Mononuclear cell (primary cell): ENCODE measurements around the gene PTPRM. TPM values are rescaled to one million over a fixed set of nuclear protein-coding genes. Genes with fewer than 3 reads are reported as not detected.

ENCODE experiments used
- H3K27me3 ChIP-seq: 2 replicates; pipeline ENCODE4 v1.6.0; 2011; ENCODE audit warnings: low read length, control low read depth; ENCODE audit not compliant: insufficient read depth
- H3K4me1 ChIP-seq: 2 replicates; pipeline ENCODE4 v1.5.1; 2011; ENCODE audit warnings: mild to moderate bottlenecking, low read length, control low read depth; ENCODE audit not compliant: insufficient read depth
- H3K4me3 ChIP-seq: 2 replicates; pipeline ENCODE4 v1.5.1; 2011; ENCODE audit warnings: mild to moderate bottlenecking, low read length, moderate library complexity
- H3K9me3 ChIP-seq: 2 replicates; pipeline ENCODE4 v1.5.1; 2011; ENCODE audit warnings: low read depth, mild to moderate bottlenecking, control low read depth, low read length
- total RNA-seq: library from RNA; depleted of rRNA; stranded (reverse); fragments of >200 nt; gene quantifications from one replicate; pipeline ENCODE4 v1.2.3, GENCODE V29; 2012

Gene PTPRM
- total RNA-seq, 1 donor, result 8.0 TPM

GRCh38 chr18:8011361-8011760, 444.2 kb downstream of the PTPRM start:
- Histone ChIP-seq H3K4me1 (no peaks in the 10 kb centered on the region), H3K27me3 (no peaks in the 10 kb centered on the region), H3K4me3 (no peak overlapping the region), H3K9me3 (no peaks in the 10 kb centered on the region)

GRCh38 chr18:8011906-8012305, 444.8 kb downstream of the PTPRM start:
- Histone ChIP-seq H3K4me1 (no peaks in the 10 kb centered on the region), H3K4me3 (no peak overlapping the region), H3K9me3 (no peaks in the 10 kb centered on the region), H3K27me3 (no peaks in the 10 kb centered on the region)

GRCh38 chr18:8018701-8019331, 451.7 kb downstream of the PTPRM start:
- no peaks in the 10 kb centered on the region for H3K4me1 ChIP-seq
- H3K27me3 ChIP-seq, result no peaks in the 10 kb centered on the region

GRCh38 chr18:8019600-8019999, 452.5 kb downstream of the PTPRM start:
- no peaks in the 10 kb centered on the region for H3K27me3 ChIP-seq
- no peaks in the 10 kb centered on the region for H3K9me3 ChIP-seq
- H3K4me1 ChIP-seq, result no peaks in the 10 kb centered on the region
- no peak overlapping the region for H3K4me3 ChIP-seq

More at GRCh38 chr18:8018701-8019331, 451.7 kb downstream of the PTPRM start:
- Histone ChIP-seq H3K9me3 (no peaks in the 10 kb centered on the region), H3K4me3 (no peak overlapping the region)

- no peaks in the 10 kb centered on the region for H3K27me3 ChIP-seq
- H3K9me3 ChIP-seq, result no peaks in the 10 kb centered on the region
- no peaks in the 10 kb centered on the region for H3K4me1 ChIP-seq
- H3K4me3 ChIP-seq, result no peak overlapping the region
These were observed 453.2 kb downstream of the PTPRM start for GRCh38 chr18:8020132-8020846.

- Histone ChIP-seq H3K27me3 (no peaks in the 10 kb centered on the region), H3K4me3 (no peak overlapping the region), H3K9me3 (no peaks in the 10 kb centered on the region), H3K4me1 (no peaks in the 10 kb centered on the region)
These were observed 461.9 kb downstream of the PTPRM start for GRCh38 chr18:8029061-8029460.

GRCh38 chr18:8029731-8030130, 462.6 kb downstream of the PTPRM start:
- no peak overlapping the region for H3K4me3 ChIP-seq
- no peaks in the 10 kb centered on the region for H3K4me1 ChIP-seq
- no peaks in the 10 kb centered on the region for H3K9me3 ChIP-seq
- no peaks in the 10 kb centered on the region for H3K27me3 ChIP-seq

- no peaks in the 10 kb centered on the region for H3K27me3 ChIP-seq
- no peaks in the 10 kb centered on the region for H3K4me1 ChIP-seq
- no peaks in the 10 kb centered on the region for H3K9me3 ChIP-seq
- H3K4me3 ChIP-seq, result no peak overlapping the region
These were observed 463.1 kb downstream of the PTPRM start for GRCh38 chr18:8030201-8030600.

- H3K4me3 ChIP-seq, result no peak overlapping the region
- no peaks in the 10 kb centered on the region for H3K27me3 ChIP-seq
- no peaks in the 10 kb centered on the region for H3K4me1 ChIP-seq
- no peaks in the 10 kb centered on the region for H3K9me3 ChIP-seq
These were observed 464.4 kb downstream of the PTPRM start for GRCh38 chr18:8031496-8031895.

GRCh38 chr18:8034674-8035073, 467.6 kb downstream of the PTPRM start:
- H3K4me1 ChIP-seq, result no peaks in the 10 kb centered on the region
- H3K4me3 ChIP-seq, result no peak overlapping the region
- no peaks in the 10 kb centered on the region for H3K9me3 ChIP-seq
- H3K27me3 ChIP-seq, result no peaks in the 10 kb centered on the region

- Histone ChIP-seq H3K9me3 (no peaks in the 10 kb centered on the region), H3K27me3 (no peaks in the 10 kb centered on the region), H3K4me1 (no peaks in the 10 kb centered on the region), H3K4me3 (no peak overlapping the region)
These were observed 469.4 kb downstream of the PTPRM start for GRCh38 chr18:8036551-8036950.

GRCh38 chr18:8037296-8037695, 470.2 kb downstream of the PTPRM start:
- Histone ChIP-seq H3K4me3 (no peak overlapping the region), H3K27me3 (no peaks in the 10 kb centered on the region), H3K9me3 (no peaks in the 10 kb centered on the region), H3K4me1 (no peaks in the 10 kb centered on the region)

- Histone ChIP-seq H3K4me1 (no peaks in the 10 kb centered on the region), H3K9me3 (no peaks in the 10 kb centered on the region), H3K4me3 (no peak overlapping the region), H3K27me3 (no peaks in the 10 kb centered on the region)
These were observed 472.9 kb downstream of the PTPRM start for GRCh38 chr18:8040021-8040420.

- no peaks in the 10 kb centered on the region for H3K27me3 ChIP-seq
These were observed 474.5 kb downstream of the PTPRM start for GRCh38 chr18:8041526-8042111.

GRCh38 chr18:8044004-8044403, 476.9 kb downstream of the PTPRM start:
- Histone ChIP-seq H3K9me3 (no peaks in the 10 kb centered on the region), H3K4me1 (no peaks in the 10 kb centered on the region), H3K27me3 (no peaks in the 10 kb centered on the region), H3K4me3 (no peak overlapping the region)

More at GRCh38 chr18:8041526-8042111, 474.5 kb downstream of the PTPRM start:
- Histone ChIP-seq H3K9me3 (no peaks in the 10 kb centered on the region), H3K4me1 (no peaks in the 10 kb centered on the region), H3K4me3 (no peak overlapping the region)
